Heart right ventricle (tissue), 16 donors: Measurements from ENCODE around the gene RNF166. TPM values are rescaled to one million over a fixed set of nuclear protein-coding genes. Genes with fewer than 3 reads are reported as not detected.

Experiments
- ATAC-seq, 8 donors: fragments of 200-7000 bp; cut with Tn5 transposase; one replicate each; pipeline ENCODE4 v1.9.1; 2020; ENCODE audit warnings: mild to moderate bottlenecking in 8 of 8, moderate library complexity in 8 of 8, moderate number of reproducible peaks in 1 of 8
- DNase-seq, 2 donors: peaks; one replicate each; pipeline ENCODE4 v3.0.0-alpha.2; 2020
- H3K27ac ChIP-seq, 10 donors: fragments of 200-600 bp; sonication (generic) in 2 of 10; one replicate each; pipeline versions ENCODE4 v1.5.0 to v1.8.0; 2020 to 2022; ENCODE audit warnings: mild to moderate bottlenecking in 3 of 10
- H3K27me3 ChIP-seq, 7 donors: fragments of 200-600 bp; one replicate each; pipeline ENCODE4 v1.8.0; 2021 to 2022; ENCODE audit warnings: mild to moderate bottlenecking in 2 of 7
- H3K36me3 ChIP-seq, 9 donors: fragments of 200-600 bp; sonication (generic) in 1 of 9; one replicate each; pipeline versions ENCODE4 v1.5.0 to v1.8.0; 2020 to 2022; ENCODE audit warnings: mild to moderate bottlenecking in 2 of 9
- H3K4me1 ChIP-seq, 9 donors: fragments of 200-600 bp; sonication (generic) in 1 of 9; one replicate each; pipeline versions ENCODE4 v1.5.0 to v1.8.0; 2020 to 2022; ENCODE audit warnings: mild to moderate bottlenecking in 4 of 9
- H3K4me3 ChIP-seq, 10 donors: fragments of 200-600 bp; sonication (generic) in 2 of 10; one replicate each; pipeline versions ENCODE4 v1.5.0 to v1.8.0; 2020 to 2022; ENCODE audit warnings: mild to moderate bottlenecking in 7 of 10, moderate library complexity in 2 of 10
- H3K9me3 ChIP-seq, 11 donors: fragments of 200-600 bp in 10 of 11; sonication (generic) in 2 of 11; one replicate each; pipeline versions ENCODE4 v1.5.0 to v1.8.0; 2013 to 2022; ENCODE audit warnings: mild to moderate bottlenecking in 2 of 11, control low read depth in 1 of 11, moderate library complexity in 1 of 11
- CTCF ChIP-seq, 9 donors: fragments of 200-600 bp; sonication (generic) in 2 of 9; IDR thresholded peaks; one replicate each; pipeline versions ENCODE4 v1.5.0 to v1.8.0; 2021 to 2022; ENCODE audit warnings: antibody characterized with exemption in 9 of 9, mild to moderate bottlenecking in 5 of 9, moderate library complexity in 1 of 9
- WGBS, 2 donors: extraction: QIAGEN DNeasy Blood & Tissue Kit; methylation state at CpG; one replicate each; pipeline ENCODE4 v1.1.7; 2013; ENCODE audit warnings: inconsistent platforms in 1 of 2; 5-methylcytosine and 5-hydroxymethylcytosine counted together
- intact Hi-C, 10 donors: fragments of 100-400 bp; cut with DNase I; formaldehyde crosslinking; loops; one replicate each; pipeline versions ENCODE4 v1.11.1 to v1.14.2; 2022
- microRNA-seq, 2 donors: library from miRNA; unstranded; fragments of <30 nt; microRNA quantifications; one replicate each; pipeline ENCODE4 v1.2.0, GENCODE V29; 2021
- polyA plus RNA-seq, 2 donors: library from polyadenylated mRNA; stranded (reverse); fragments of 200-250 nt; gene quantifications; one replicate each; pipeline ENCODE4 v1.2.3, GENCODE V29; 2013
- total RNA-seq, 10 donors: library from RNA; stranded (reverse); fragmentation: NEBNext Ultra II Directional in 3 of 10; extraction: Animal tissue kit (Norgen Biotek cat#: 25700) in 3 of 10; gene quantifications; one replicate each; pipeline versions ENCODE4 v1.2.1 to v1.2.4, GENCODE V29; 2021 to 2023
- donor health status: Arrhythmogenic right ventricular cardiomyopathy.
- donor health status: ischemic (EF 13 %, LVEDD 7.1; RV severe dilation, severe dysfunction).
- donor health status: healthy with polysubstance abuse.
- donor health status: DM: no; HTN: yes; CAD: no.
- donor health status: DM: no; HTN: no; CAD: no.
- donor health status: ischemic (EF 25% LVEDD 6.9; RV normal size, moderate dysfunction).
- donor health status: ischemic (EF 25% LVEDD 5.7; RV mildly dilated, moderate dysfunction).
- donor health status: healthy.
- donor health status: DM: yes; HTN: yes; CAD: no.
- donor health status: Ischemic cardiomyopathy.
- donor health status: ischemic (EF 35%, LVEDD 5.7; RV mildly dilated, moderate dysfunction).
- donor health status: nonischemic (EF 11% LVEDD 7.7; RV severe dilation, severe dysfunction).
- donor health status: DM: yes; HTN: yes; CAD: no.
- donor health status: PGD.
- donor health status: ischemic (EF 29% LVEDD 5.4; RV normal size, mild dysfunction).
- donor health status: nonischemic (EF 23%, LVEDD 6.1; RV moderate dilation, normal function).

The RNF166 gene
- total and polyA plus RNA-seq, 12 donors = 11.8 to 38.0 (median 14.3) TPM

DNA sequence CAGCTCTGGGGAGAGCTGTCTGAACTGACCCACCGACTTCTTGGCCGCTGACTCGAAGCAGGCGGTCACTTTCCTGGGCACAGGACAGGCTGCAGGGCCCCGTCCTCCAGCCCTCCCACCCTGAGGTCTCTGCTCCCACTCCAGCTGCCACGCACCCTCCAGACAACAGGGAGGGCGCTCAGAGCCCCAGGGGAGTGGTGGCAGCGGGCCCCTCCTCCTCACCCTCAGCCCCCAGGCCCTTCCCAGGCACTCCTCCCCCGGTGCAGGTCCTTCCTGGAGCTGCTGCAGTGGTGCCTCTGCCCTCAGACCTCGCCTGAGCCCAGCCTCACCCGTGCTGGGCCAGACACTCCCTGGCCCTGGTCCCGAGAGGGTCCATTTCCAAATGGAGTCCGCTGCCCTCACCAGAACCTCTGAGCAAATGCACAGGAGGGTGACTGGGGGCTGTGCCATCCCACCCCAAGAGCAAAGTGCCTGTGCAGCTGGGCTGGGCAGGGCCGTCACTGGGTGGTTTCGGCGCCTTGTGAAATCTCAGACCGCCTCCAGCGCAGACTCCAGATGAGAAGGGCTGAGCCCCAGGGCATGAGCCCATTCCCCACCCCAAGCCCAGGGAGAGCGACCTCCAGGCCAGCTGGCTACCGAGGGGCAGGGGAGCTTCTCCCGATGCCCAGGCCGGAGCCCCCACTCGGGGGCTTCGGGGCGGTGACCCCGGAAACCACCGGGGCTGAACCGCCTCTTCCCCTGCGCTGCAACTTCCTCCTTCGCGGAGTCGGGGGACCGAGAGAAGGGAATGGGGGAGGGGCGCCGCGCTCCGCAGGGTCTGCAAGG is 56.1 kb downstream of the RNF166 start:
- Histone ChIP-seq H3K4me3 (peak overlapping the region; percentile 45 to 87 (median 76)), H3K27ac (peak overlapping the region; percentile 48 to 98 (median 76)), H3K4me1 (peaks cover 10 to 51% (median 24%) of the 10 kb centered on the region in 9 donors), H3K36me3 (peaks cover 0 to 59% (median 7%) of the 10 kb centered on the region in 9 donors), H3K9me3 (no peaks in the 10 kb centered on the region), H3K27me3 (no peaks in the 10 kb centered on the region)
- intact Hi-C loops = no loop called here
- TF ChIP-seq CTCF (IDR thresholded peaks at IDR 0.05) = no peak
- 21 to 23% methylated on average over 33 to 37 of the region's 37 CpGs for WGBS, 2 donors
- peak in 1 of 2 donors; percentile 52 for DNase-seq
- ATAC-seq = peak; percentile 18 to 41 (median 32)

DNA sequence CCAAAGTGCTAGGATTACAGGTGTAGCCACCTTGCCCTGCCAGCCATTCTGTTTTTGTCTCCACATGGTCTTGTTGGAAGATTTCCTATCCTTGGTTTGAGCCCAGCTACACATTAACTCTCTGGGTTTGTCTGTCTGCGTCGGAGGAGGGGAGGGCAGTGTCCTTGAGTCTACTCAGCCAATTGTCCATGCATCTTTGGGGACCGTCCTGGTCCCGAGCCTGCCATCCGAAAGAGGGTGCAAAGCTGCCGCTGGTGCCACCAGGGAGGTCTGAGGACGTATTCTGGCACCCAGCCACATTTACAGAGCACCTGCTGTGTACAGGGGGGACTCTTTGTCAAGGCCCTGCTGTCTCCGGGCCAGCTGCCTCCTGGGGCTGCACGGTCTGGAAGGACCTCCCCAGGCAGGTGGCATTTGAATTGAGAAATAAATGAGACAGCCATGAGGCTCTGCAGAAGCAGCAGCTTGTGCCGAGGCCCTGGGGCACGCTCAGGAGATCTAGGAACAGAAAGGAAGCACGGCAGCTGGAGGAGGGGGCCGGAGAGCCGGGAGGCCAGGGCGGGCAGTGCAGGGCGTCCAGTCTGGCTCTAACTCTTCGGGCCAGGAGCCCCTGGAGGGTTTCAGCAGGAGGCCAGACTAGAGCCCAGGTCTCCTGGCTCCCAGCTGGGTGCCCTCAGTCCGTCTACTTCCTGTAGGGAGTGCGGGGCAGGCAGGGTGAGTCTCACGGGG is 56.8 kb downstream of the RNF166 start:
- H3K27ac ChIP-seq = peak overlapping the region in 8 of 10 donors; percentile 59 to 98 (median 81)
- ATAC-seq (no peak), DNase-seq (no peak)
- H3K4me3 ChIP-seq = peak overlapping the region in 9 of 10 donors; percentile 45 to 87 (median 76)
- H3K27me3 ChIP-seq = no peaks in the 10 kb centered on the region
- WGBS, 2 donors = 80 to 85% methylated on average over 20 of the region's 20 CpGs
- H3K36me3 ChIP-seq = peaks cover 0 to 59% (median 0%) of the 10 kb centered on the region in 9 donors
- peaks cover 10 to 51% (median 24%) of the 10 kb centered on the region in 9 donors for H3K4me1 ChIP-seq
- no peak for TF ChIP-seq CTCF (IDR thresholded peaks at IDR 0.05)
- no peaks in the 10 kb centered on the region for H3K9me3 ChIP-seq
- intact Hi-C loops = no loop called here

GRCh38 chr16:88647178-88648070 is 58.8 kb downstream of the RNF166 start:
- no peaks in the 10 kb centered on the region for H3K9me3 ChIP-seq
- ATAC-seq = no peak
- H3K27ac ChIP-seq = no peak overlapping the region
- 92 to 95% methylated on average over 22 of the region's 22 CpGs for WGBS, 2 donors
- peaks cover 10 to 51% (median 24%) of the 10 kb centered on the region in 9 donors for H3K4me1 ChIP-seq
- no peak for DNase-seq
- peaks cover 0 to 61% (median 0%) of the 10 kb centered on the region in 9 donors for H3K36me3 ChIP-seq
- H3K4me3 ChIP-seq = no peak overlapping the region
- intact Hi-C loops = no loop called here
- no peaks in the 10 kb centered on the region for H3K27me3 ChIP-seq
- TF ChIP-seq CTCF (IDR thresholded peaks at IDR 0.05) = no peak

Small RNA genes lying within 50 kb of the gene (microRNA-seq; reads per million reads assigned to microRNA genes)
- gene MIR4722 = 0 reads per million in 2 donors

Other genes with a start within 250 kb of the RNF166 start
- gene ZC3H18, start 136.0 kb downstream of the RNF166 start, total RNA-seq = 10 to 100 TPM; 18.3 to 28.7 (median 22.0) TPM
- gene ZC3H18, start 136.0 kb downstream of the RNF166 start, polyA plus RNA-seq = 10 to 100 TPM; 18.4 to 22.7 TPM
- gene IL17C, start 67.8 kb downstream of the RNF166 start, total RNA-seq = not detected
- not detected for gene IL17C, start 67.8 kb downstream of the RNF166 start, polyA plus RNA-seq
- gene CYBA, start 55.4 kb downstream of the RNF166 start, total RNA-seq = 100 to 1,000 TPM in 1 of 10 donors, 10 to 100 TPM in 9; 13.0 to 117 (median 27.7) TPM
- 10 to 100 TPM; 72.2 to 90.0 TPM for gene CYBA, start 55.4 kb downstream of the RNF166 start, polyA plus RNA-seq
- gene MVD, start 43.3 kb downstream of the RNF166 start, total RNA-seq = 10 to 100 TPM; 15.5 to 25.5 (median 20.2) TPM
- 10 to 100 TPM; 34.1 to 36.3 TPM for gene MVD, start 43.3 kb downstream of the RNF166 start, polyA plus RNA-seq
- 1 to 10 TPM in 7 of 10 donors, under 1 TPM in 3; 0.21 to 8.6 (median 1.1) TPM for gene SNAI3, start 19.9 kb downstream of the RNF166 start, total RNA-seq
- 1 to 10 TPM; 2.3 to 4.5 TPM for gene SNAI3, start 19.9 kb downstream of the RNF166 start, polyA plus RNA-seq
- gene CTU2, start 95 bp upstream of the RNF166 start, total RNA-seq = 10 to 100 TPM; 11.8 to 17.3 (median 13.2) TPM
- 10 to 100 TPM; 22.3 to 22.6 TPM for gene CTU2, start 95 bp upstream of the RNF166 start, polyA plus RNA-seq
- gene PIEZO1, start 78.8 kb upstream of the RNF166 start, total RNA-seq = 10 to 100 TPM; 12.3 to 38.0 (median 16.4) TPM
- gene PIEZO1, start 78.8 kb upstream of the RNF166 start, polyA plus RNA-seq = 10 to 100 TPM; 51.3 to 78.2 TPM
- 1 to 10 TPM in 4 of 10 donors, under 1 TPM in 6; 0.21 to 2.6 (median 0.58) TPM for gene CDT1, start 97.4 kb upstream of the RNF166 start, total RNA-seq
- gene CDT1, start 97.4 kb upstream of the RNF166 start, polyA plus RNA-seq = under 1 TPM; 0.15 to 0.22 TPM
- 10 to 100 TPM; 20.8 to 58.0 (median 35.4) TPM for gene APRT, start 105.5 kb upstream of the RNF166 start, total RNA-seq
- gene APRT, start 105.5 kb upstream of the RNF166 start, polyA plus RNA-seq = 100 to 1,000 TPM in 1 of 2 donors, 10 to 100 TPM in 1; 68.4 to 166 TPM
- 10 to 100 TPM; 11.5 to 18.7 (median 13.8) TPM for gene GALNS, start 150.5 kb upstream of the RNF166 start, total RNA-seq
- 10 to 100 TPM; 13.3 to 17.6 TPM for gene GALNS, start 150.5 kb upstream of the RNF166 start, polyA plus RNA-seq
- gene TRAPPC2L, start 150.7 kb upstream of the RNF166 start, total RNA-seq = 10 to 100 TPM; 44.5 to 58.0 (median 50.9) TPM
- gene TRAPPC2L, start 150.7 kb upstream of the RNF166 start, polyA plus RNA-seq = 10 to 100 TPM; 37.5 to 63.3 TPM
- under 1 TPM in 1 of 10 donors, not detected in 9; 0.21 TPM for gene PABPN1L, start 160.3 kb upstream of the RNF166 start, total RNA-seq
- gene PABPN1L, start 160.3 kb upstream of the RNF166 start, polyA plus RNA-seq = not detected